ENCODE measurements around the gene SHROOM1. TPM values are rescaled to one million over a fixed set of nuclear protein-coding genes. Genes with fewer than 3 reads are reported as not detected.

SHROOM1 gene
- total and polyA plus RNA-seq, 9 of the 15 experiments (the other 6 are each of a cell fraction or from before 2014, with no cell fraction given), result 0.44 to 26.5 (median 11.9) TPM

DNA sequence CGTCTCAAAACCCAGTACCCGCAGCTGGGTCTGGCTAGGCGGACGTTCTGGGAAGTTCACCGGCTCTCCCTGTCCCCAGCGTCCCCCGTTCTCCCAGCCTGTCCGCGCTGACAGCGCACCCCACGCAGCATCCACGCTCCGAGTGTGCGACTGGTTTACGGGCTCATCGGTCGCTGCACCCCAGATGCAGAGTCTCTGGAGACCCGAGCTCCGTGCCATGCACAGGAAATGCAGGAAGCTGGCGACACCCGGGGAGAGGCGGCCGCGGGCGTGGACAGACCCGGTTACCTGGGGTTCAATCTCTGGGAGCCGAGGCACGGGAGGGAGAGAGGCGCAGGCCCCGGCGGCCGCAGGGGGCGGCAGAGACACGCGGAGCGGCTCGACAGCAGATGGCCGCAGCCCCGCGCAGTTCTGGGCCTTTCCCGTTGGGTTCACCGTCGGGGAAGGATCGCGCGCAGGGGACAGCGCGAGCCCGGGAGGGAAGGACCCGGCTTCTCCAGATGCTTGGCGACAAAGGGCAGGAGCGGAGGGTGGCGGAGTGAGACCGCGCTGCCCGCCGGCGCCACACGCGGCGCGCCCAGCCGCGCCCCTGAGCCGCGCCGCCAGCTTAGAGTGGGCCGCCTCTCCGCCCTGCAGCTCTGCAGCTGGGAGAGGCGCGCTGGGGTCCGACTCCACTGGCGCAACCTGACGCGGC, 558 bp downstream of the SHROOM1 start (continued):
- TF ChIP-seq, protein P1, sequence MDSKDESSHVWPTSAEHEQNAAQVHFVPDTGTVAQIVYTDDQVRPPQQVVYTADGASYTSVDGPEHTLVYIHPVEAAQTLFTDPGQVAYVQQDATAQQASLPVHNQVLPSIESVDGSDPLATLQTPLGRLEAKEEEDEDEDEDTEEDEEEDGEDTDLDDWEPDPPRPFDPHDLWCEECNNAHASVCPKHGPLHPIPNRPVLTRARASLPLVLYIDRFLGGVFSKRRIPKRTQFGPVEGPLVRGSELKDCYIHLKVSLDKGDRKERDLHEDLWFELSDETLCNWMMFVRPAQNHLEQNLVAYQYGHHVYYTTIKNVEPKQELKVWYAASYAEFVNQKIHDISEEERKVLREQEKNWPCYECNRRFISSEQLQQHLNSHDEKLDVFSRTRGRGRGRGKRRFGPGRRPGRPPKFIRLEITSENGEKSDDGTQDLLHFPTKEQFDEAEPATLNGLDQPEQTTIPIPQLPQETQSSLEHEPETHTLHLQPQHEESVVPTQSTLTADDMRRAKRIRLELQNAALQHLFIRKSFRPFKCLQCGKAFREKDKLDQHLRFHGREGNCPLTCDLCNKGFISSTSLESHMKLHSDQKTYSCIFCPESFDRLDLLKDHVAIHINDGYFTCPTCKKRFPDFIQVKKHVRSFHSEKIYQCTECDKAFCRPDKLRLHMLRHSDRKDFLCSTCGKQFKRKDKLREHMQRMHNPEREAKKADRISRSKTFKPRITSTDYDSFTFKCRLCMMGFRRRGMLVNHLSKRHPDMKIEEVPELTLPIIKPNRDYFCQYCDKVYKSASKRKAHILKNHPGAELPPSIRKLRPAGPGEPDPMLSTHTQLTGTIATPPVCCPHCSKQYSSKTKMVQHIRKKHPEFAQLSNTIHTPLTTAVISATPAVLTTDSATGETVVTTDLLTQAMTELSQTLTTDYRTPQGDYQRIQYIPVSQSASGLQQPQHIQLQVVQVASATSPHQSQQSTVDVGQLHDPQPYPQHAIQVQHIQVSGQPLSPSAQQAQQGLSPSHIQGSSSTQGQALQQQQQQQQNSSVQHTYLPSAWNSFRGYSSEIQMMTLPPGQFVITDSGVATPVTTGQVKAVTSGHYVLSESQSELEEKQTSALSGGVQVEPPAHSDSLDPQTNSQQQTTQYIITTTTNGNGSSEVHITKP (IDR thresholded peaks at IDR 0.05; ENCODE audit: partially characterized antibody), result no peak
- TF ChIP-seq ZC3H4 (CRISPR knock-in tag; IDR thresholded peaks at IDR 0.05; ENCODE audit: borderline replicate concordance), result peak; percentile 72; the same call in 1 of the 2 replicates
- TF ChIP-seq ZBTB49 (CRISPR knock-in tag; IDR thresholded peaks at IDR 0.05; ENCODE audit: borderline replicate concordance), result no peak
- no peak; a peak in 1 of 4 replicates for TF ChIP-seq TEAD1 (CRISPR knock-in tag; IDR thresholded peaks at IDR 0.05)
- TF ChIP-seq NR2F6 (CRISPR knock-in tag; IDR thresholded peaks at IDR 0.05), result no peak
- TF ChIP-seq CTBP1 (IDR thresholded peaks at IDR 0.05; ENCODE audit: borderline replicate concordance), result peak; percentile 97
- peak; percentile 62 for TF ChIP-seq GABPB1 (CRISPR knock-in tag; IDR thresholded peaks at IDR 0.05)
- no peak for TF ChIP-seq KDM4B (IDR thresholded peaks at IDR 0.05; ENCODE audit: borderline replicate concordance in 2 of 2, low read depth in 1 of 2)
- 0 out of 4 replicates have a peak, but pooled peaks of 1 of the 2 experiments have one; percentile 32 for TF ChIP-seq MAZ (CRISPR knock-in tag; conservative IDR thresholded peaks at IDR 0.05 in 1 of 2, IDR thresholded peaks at IDR 0.05 in 1 of 2)
- TF ChIP-seq, protein P2, sequence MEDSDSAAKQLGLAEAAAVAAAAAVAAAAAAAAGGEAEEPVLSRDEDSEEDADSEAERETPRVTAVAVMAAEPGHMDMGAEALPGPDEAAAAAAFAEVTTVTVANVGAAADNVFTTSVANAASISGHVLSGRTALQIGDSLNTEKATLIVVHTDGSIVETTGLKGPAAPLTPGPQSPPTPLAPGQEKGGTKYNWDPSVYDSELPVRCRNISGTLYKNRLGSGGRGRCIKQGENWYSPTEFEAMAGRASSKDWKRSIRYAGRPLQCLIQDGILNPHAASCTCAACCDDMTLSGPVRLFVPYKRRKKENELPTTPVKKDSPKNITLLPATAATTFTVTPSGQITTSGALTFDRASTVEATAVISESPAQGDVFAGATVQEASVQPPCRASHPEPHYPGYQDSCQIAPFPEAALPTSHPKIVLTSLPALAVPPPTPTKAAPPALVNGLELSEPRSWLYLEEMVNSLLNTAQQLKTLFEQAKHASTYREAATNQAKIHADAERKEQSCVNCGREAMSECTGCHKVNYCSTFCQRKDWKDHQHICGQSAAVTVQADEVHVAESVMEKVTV (CRISPR knock-in tag; IDR thresholded peaks at IDR 0.05), result peak; percentile 69
- no peak for TF ChIP-seq ZNF655 (CRISPR knock-in tag; IDR thresholded peaks at IDR 0.05)
- TF ChIP-seq, protein P3, sequence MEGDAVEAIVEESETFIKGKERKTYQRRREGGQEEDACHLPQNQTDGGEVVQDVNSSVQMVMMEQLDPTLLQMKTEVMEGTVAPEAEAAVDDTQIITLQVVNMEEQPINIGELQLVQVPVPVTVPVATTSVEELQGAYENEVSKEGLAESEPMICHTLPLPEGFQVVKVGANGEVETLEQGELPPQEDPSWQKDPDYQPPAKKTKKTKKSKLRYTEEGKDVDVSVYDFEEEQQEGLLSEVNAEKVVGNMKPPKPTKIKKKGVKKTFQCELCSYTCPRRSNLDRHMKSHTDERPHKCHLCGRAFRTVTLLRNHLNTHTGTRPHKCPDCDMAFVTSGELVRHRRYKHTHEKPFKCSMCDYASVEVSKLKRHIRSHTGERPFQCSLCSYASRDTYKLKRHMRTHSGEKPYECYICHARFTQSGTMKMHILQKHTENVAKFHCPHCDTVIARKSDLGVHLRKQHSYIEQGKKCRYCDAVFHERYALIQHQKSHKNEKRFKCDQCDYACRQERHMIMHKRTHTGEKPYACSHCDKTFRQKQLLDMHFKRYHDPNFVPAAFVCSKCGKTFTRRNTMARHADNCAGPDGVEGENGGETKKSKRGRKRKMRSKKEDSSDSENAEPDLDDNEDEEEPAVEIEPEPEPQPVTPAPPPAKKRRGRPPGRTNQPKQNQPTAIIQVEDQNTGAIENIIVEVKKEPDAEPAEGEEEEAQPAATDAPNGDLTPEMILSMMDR (IDR thresholded peaks at IDR 0.05 in 2 of 3, conservative IDR thresholded peaks at IDR 0.05 in 1 of 3; ENCODE audit: insufficient read depth in 2 of 3, low read depth in 1 of 3, low read length in 3 of 3), result peak; percentile 85 to 93 (median 93)
- TF ChIP-seq NONO (IDR thresholded peaks at IDR 0.05; ENCODE audit: low read depth in 2 of 2, low read length in 1 of 2), result peak in 1 of 2 experiments; percentile 70; a peak in 3 of 4 replicates
- no peak for TF ChIP-seq GABPB2 (CRISPR knock-in tag; conservative IDR thresholded peaks at IDR 0.05)

Data from K562 (cell line).